HG03565 (cell line): ENCODE data around the gene GOT1.

Experiments used
- ATAC-seq: cut with Tn5 transposase; IDR thresholded peaks from one replicate; pipeline ENCODE4 v1.9.1; 2021; ENCODE audit warnings: mild to moderate bottlenecking, moderate library complexity; ENCODE audit not compliant: unreplicated experiment

The GOT1 gene

GRCh38 chr10:99364125-99364524, 66.3 kb downstream of the GOT1 start:
- no peak for ATAC-seq

- no peak for ATAC-seq
Measured at GRCh38 chr10:99360934-99361333, 69.5 kb downstream of the GOT1 start.

GRCh38 chr10:99358101-99358500, 72.3 kb downstream of the GOT1 start:
- no peak for ATAC-seq

GRCh38 chr10:99357691-99358090, 72.7 kb downstream of the GOT1 start:
- ATAC-seq: no peak

- no peak for ATAC-seq
Measured at GRCh38 chr10:99353182-99353581, 77.2 kb downstream of the GOT1 start.

GRCh38 chr10:99347672-99348071, 82.8 kb downstream of the GOT1 start:
- no peak for ATAC-seq
